RWPE1 (cell line): ENCODE measurements around the gene C22orf31.

ENCODE experiments used
- CTCF ChIA-PET: fragments of 350-600 bp; sonication (Branson Sonifier 250); formaldehyde crosslinking; extraction: SDS; loops from one replicate; lab custom pipeline; 2021; lab: Yijun Ruan, JAX
- POLR2A ChIA-PET: fragments of 400-600 bp; formaldehyde crosslinking; extraction: SDS; loops from one replicate; lab custom pipeline; 2020; ENCODE audit warnings: antibody characterized with exemption; ENCODE audit not compliant: low non-redundant PET; lab: Yijun Ruan, JAX
- DNase-seq: peaks from one replicate; pipeline ENCODE4 v3.0.0; 2012; ENCODE audit warnings: low spot score
- H3K27ac ChIP-seq: fragments of 450-650 bp; 2 replicates; pipeline ENCODE4 v1.5.1; 2017
- TF ChIP-seq, protein P1 (sequence below): fragments of 450-650 bp; conservative IDR thresholded peaks from 2 replicates; pipeline ENCODE4 v1.5.1; 2017; ENCODE audit warnings: low read depth, mild to moderate bottlenecking

C22orf31 gene

DNA sequence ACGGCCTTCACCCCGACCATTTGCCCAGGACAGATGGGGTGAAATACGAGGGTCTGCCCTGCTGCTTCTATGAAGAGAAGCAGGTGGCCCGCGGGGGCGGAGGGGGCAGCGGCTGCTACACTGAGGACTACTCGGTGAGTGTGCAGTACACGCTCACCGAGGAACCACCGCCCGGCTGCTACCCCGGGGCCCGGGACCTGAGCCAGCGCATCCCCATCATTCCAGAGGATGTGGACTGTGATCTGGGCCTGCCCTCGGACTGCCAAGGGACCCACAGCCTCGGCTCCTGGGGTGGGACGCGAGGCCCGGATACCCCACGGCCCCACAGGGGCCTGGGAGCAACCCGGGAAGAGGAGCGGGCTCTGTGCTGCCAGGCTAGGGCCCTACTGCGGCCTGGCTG, 11.2 kb downstream of the C22orf31 start:
- ChIA-PET CTCF (no interaction called here), POLR2A (no interaction called here)
- no peak overlapping the region for H3K27ac ChIP-seq
- DNase-seq: no peak
- TF ChIP-seq, protein P1, sequence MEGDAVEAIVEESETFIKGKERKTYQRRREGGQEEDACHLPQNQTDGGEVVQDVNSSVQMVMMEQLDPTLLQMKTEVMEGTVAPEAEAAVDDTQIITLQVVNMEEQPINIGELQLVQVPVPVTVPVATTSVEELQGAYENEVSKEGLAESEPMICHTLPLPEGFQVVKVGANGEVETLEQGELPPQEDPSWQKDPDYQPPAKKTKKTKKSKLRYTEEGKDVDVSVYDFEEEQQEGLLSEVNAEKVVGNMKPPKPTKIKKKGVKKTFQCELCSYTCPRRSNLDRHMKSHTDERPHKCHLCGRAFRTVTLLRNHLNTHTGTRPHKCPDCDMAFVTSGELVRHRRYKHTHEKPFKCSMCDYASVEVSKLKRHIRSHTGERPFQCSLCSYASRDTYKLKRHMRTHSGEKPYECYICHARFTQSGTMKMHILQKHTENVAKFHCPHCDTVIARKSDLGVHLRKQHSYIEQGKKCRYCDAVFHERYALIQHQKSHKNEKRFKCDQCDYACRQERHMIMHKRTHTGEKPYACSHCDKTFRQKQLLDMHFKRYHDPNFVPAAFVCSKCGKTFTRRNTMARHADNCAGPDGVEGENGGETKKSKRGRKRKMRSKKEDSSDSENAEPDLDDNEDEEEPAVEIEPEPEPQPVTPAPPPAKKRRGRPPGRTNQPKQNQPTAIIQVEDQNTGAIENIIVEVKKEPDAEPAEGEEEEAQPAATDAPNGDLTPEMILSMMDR: no peak

DNA sequence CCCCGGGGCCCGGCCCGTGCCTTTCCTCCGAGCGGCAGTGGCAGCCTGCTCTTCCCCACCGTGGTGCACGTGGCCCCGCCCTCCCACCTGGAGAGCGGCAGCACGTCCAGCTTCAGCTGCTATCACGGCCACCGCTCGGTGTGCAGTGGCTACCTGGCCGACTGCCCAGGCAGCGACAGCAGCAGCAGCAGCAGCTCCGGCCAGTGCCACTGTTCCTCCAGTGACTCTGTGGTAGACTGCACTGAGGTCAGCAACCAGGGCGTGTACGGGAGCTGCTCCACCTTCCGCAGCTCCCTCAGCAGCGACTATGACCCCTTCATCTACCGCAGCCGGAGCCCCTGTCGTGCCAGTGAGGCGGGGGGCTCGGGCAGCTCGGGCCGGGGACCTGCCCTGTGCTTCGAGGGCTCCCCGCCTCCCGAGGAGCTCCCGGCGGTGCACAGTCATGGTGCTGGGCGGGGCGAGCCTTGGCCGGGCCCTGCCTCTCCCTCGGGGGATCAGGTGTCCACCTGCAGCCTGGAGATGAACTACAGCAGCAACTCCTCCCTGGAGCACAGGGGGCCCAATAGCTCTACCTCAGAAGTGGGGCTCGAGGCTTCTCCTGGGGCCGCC, 11.9 kb downstream of the C22orf31 start:
- no peak overlapping the region for H3K27ac ChIP-seq
- POLR2A ChIA-PET: no interaction called here
- DNase-seq: no peak
- TF ChIP-seq, protein P1: no peak
- CTCF ChIA-PET: no interaction called here

GRCh38 chr22:29048822-29049654, 12.6 kb downstream of the C22orf31 start:
- no peak for DNase-seq
- ChIA-PET POLR2A (no interaction called here), CTCF (no interaction called here)
- H3K27ac ChIP-seq: no peak overlapping the region
- TF ChIP-seq, protein P1: no peak

- TF ChIP-seq, protein P1: no peak
- DNase-seq: peak; percentile 6
- ChIA-PET CTCF (no interaction called here), POLR2A (no interaction called here)
- 0 out of 2 replicates have a peak overlapping the region, but pooled peaks have one; percentile 9 for H3K27ac ChIP-seq
These were observed 16.9 kb downstream of the C22orf31 start for GRCh38 chr22:29044657-29045176.

- DNase-seq: peak; percentile 5
- TF ChIP-seq, protein P1: no peak
- CTCF ChIA-PET: interaction anchor here (0.7 kb wide), 1 partner anchor 541 kb away, joined by 3 read pairs; no protein-coding TSS in a partner anchor
- POLR2A ChIA-PET: no interaction called here
- H3K27ac ChIP-seq: 0 out of 2 replicates have a peak overlapping the region, but pooled peaks have one; percentile 9
These were observed 17.6 kb downstream of the C22orf31 start for GRCh38 chr22:29043906-29044575.

GRCh38 chr22:29041408-29041807, 20.2 kb downstream of the C22orf31 start:
- no peak for DNase-seq
- H3K27ac ChIP-seq: no peak overlapping the region
- ChIA-PET CTCF (interaction anchor here (0.6 kb wide), 1 partner anchor 112 kb away, joined by 3 read pairs; no protein-coding TSS in a partner anchor), POLR2A (no interaction called here)
- TF ChIP-seq, protein P1: no peak
